ENCODE data around the gene UCHL1. TPM values are rescaled to one million over a fixed set of nuclear protein-coding genes. Genes with fewer than 3 reads are reported as not detected.

The UCHL1 gene
- total RNA-seq, 1 experiment from 2014 or later, result 0.54 TPM

DNA sequence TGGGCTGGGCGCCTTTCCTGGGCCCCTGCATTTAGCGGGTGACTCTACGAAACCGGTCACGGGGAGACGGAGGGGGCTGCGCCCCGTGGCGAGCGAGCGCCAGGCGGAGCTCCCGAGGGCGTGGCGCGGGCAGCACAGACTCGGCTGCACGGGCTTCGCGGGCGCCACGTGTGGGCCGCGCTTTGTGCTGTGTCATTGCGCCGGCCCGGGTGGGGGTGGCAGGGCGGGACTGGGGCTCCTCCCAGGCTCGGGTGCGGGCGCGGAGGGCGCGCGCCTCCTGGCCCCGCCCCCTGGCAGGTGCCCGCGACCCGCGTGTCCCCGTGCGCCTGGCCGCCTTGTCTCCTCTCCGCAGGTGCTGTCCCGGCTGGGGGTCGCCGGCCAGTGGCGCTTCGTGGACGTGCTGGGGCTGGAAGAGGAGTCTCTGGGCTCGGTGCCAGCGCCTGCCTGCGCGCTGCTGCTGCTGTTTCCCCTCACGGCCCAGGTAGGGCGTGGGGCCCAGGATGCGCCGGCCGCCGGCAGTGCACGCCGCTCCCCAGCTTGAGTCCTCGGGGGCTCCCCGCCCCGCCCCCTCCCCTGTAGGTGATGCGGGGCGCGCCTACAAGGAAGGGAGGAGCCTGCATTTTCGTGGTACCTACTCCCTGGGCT, 651 bp downstream of the UCHL1 start:
- ChIA-PET POLR2A (no interaction called here), RAD21 (ENCODE audit: low non-redundant PET in 1 of 2, low total read pairs in 2 of 2, uncharacterized antibody in 2 of 2, unreplicated experiment in 2 of 2) (no interaction called here), CTCF (interaction anchor here (2.0 to 3.1 kb wide), 2 partner anchors 329 to 405 kb away, joined by 5 to 24 read pairs; no protein-coding TSS in a partner anchor)
- Histone ChIP-seq H3K36me3 (ENCODE audit: control insufficient read depth in 1 of 2, insufficient read depth in 2 of 2, low read length in 2 of 2) (no peaks in the 10 kb centered on the region), H3K79me2 (ENCODE audit: insufficient read depth, low read length) (no peaks in the 10 kb centered on the region), H3K4me1 (ENCODE audit: control insufficient read depth in 1 of 2, insufficient read depth in 2 of 2, low read length in 2 of 2) (peaks cover 0 to 8% of the 10 kb centered on the region in 2 experiments; a peak in 2 of 4 replicates), H4K20me1 (ENCODE audit: insufficient read depth) (no peaks in the 10 kb centered on the region), H3K9me3 (ENCODE audit: control insufficient read depth in 1 of 2, insufficient read depth in 1 of 2, low read depth in 1 of 2, low read length in 2 of 2) (no peaks in the 10 kb centered on the region), H3K4me3 (replicated peaks in 1 of 2; ENCODE audit: low read depth in 1 of 2, low read length in 2 of 2) (no peak overlapping the region), H3K4me2 (ENCODE audit: low read length) (no peak overlapping the region), H3K9ac (ENCODE audit: low read length) (no peak overlapping the region), H3K9me2 (ENCODE audit: insufficient read depth) (no peaks in the 10 kb centered on the region), H3K27ac (ENCODE audit: low read depth, low read length) (no peak overlapping the region), H3K27me3 (ENCODE audit: insufficient read depth, low read length) (no peaks in the 10 kb centered on the region), H2AFZ (ENCODE audit: low read depth, low read length, poor library complexity, severe bottlenecking) (no peak overlapping the region)
- TF ChIP-seq, protein P1, sequence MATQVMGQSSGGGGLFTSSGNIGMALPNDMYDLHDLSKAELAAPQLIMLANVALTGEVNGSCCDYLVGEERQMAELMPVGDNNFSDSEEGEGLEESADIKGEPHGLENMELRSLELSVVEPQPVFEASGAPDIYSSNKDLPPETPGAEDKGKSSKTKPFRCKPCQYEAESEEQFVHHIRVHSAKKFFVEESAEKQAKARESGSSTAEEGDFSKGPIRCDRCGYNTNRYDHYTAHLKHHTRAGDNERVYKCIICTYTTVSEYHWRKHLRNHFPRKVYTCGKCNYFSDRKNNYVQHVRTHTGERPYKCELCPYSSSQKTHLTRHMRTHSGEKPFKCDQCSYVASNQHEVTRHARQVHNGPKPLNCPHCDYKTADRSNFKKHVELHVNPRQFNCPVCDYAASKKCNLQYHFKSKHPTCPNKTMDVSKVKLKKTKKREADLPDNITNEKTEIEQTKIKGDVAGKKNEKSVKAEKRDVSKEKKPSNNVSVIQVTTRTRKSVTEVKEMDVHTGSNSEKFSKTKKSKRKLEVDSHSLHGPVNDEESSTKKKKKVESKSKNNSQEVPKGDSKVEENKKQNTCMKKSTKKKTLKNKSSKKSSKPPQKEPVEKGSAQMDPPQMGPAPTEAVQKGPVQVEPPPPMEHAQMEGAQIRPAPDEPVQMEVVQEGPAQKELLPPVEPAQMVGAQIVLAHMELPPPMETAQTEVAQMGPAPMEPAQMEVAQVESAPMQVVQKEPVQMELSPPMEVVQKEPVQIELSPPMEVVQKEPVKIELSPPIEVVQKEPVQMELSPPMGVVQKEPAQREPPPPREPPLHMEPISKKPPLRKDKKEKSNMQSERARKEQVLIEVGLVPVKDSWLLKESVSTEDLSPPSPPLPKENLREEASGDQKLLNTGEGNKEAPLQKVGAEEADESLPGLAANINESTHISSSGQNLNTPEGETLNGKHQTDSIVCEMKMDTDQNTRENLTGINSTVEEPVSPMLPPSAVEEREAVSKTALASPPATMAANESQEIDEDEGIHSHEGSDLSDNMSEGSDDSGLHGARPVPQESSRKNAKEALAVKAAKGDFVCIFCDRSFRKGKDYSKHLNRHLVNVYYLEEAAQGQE (IDR thresholded peaks at IDR 0.05; ENCODE audit: low read depth), result no peak
- TF ChIP-seq TCF7L2 (IDR thresholded peaks at IDR 0.05; ENCODE audit: borderline replicate concordance, extremely low read depth, insufficient read depth, insufficient read length) (no peak), SP1 (IDR thresholded peaks at IDR 0.05; ENCODE audit: low read depth) (no peak), FOSL1 (IDR thresholded peaks at IDR 0.05; ENCODE audit: low read depth) (no peak), RAD21 (IDR thresholded peaks at IDR 0.05; ENCODE audit: low read depth) (no peak), ZFX (IDR thresholded peaks at IDR 0.05) (no peak), SRF (IDR thresholded peaks at IDR 0.05; ENCODE audit: low read depth) (no peak), YY1 (IDR thresholded peaks at IDR 0.05; ENCODE audit: extremely low read depth, insufficient replicate concordance, low read depth, low read length) (no peak), POLR2A (IDR thresholded peaks at IDR 0.05; ENCODE audit: borderline replicate concordance, extremely low read depth, insufficient read depth, insufficient read length) (no peak), ELF1 (IDR thresholded peaks at IDR 0.05; ENCODE audit: borderline replicate concordance, low read depth) (no peak)
- TF ChIP-seq, protein P2, sequence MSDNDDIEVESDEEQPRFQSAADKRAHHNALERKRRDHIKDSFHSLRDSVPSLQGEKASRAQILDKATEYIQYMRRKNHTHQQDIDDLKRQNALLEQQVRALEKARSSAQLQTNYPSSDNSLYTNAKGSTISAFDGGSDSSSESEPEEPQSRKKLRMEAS (IDR thresholded peaks at IDR 0.05), result no peak
- ATAC-seq (no peak), DNase-seq (ENCODE audit: low read depth, low spot score) (no peak)
- intact Hi-C loops (cut with micrococcal nuclease), result no loop called here
- BruUV-seq (replicated peaks), result no TSS peak
